ENCODE data around the gene RAD17. TPM values are rescaled to one million over a fixed set of nuclear protein-coding genes. Genes with fewer than 3 reads are reported as not detected.

RAD17 gene
- total and polyA plus RNA-seq, 2 of the 8 experiments (the other 6 are each of a cell fraction or from before 2014, with no cell fraction given), result 12.9 to 28.1 TPM

GRCh38 chr5:69418554-69418953 lies 48.9 kb downstream of the RAD17 start:
- ChIA-PET CTCF (ENCODE audit: partially characterized antibody) (no interaction called here), POLR2A (ENCODE audit: partially characterized antibody) (no interaction called here)
- no peak overlapping the region for H4K8ac ChIP-seq (ENCODE audit: extremely low read depth, insufficient read depth, low read length)
- no peak overlapping the region for H2BK12ac ChIP-seq (ENCODE audit: low read depth, low read length)
- H3K56ac ChIP-seq (replicated peaks; ENCODE audit: insufficient read length, low read depth, low read length), result no peak overlapping the region
- H2AK5ac ChIP-seq (ENCODE audit: low read depth, low read length), result no peak overlapping the region
- no peak overlapping the region for H2BK5ac ChIP-seq (ENCODE audit: low read depth, low read length)
- no peak overlapping the region for H3K4me3 ChIP-seq (ENCODE audit: extremely low read depth in 1 of 4, insufficient read depth in 2 of 4, low read depth in 3 of 4, low read length in 4 of 4)
- no peak overlapping the region for H3K14ac ChIP-seq (ENCODE audit: insufficient read length)
- no peak overlapping the region for H3K23ac ChIP-seq (ENCODE audit: insufficient read length)
- FAIRE-seq, result no peak
- no peak overlapping the region for H4K91ac ChIP-seq (replicated peaks; ENCODE audit: insufficient read length, low read length)
- no peak overlapping the region for H3K4me2 ChIP-seq (ENCODE audit: insufficient read depth in 1 of 2, low read depth in 2 of 2, low read length in 2 of 2)
- H3K18ac ChIP-seq (ENCODE audit: extremely low read depth, low read length), result no peak overlapping the region
- H2BK20ac ChIP-seq (ENCODE audit: low read length), result no peak overlapping the region
- no peak for DNase-seq (ENCODE audit: low read depth in 1 of 2, low spot score in 2 of 2)
- no peaks in the 10 kb centered on the region; the same call in 1 of the 2 replicates for H3K79me1 ChIP-seq (ENCODE audit: low read depth, low read length)
- 89% methylated on average over 3 of the region's 3 CpGs; no CpG with 5 or more reads in 1 of the 2 experiments for WGBS, 2 experiments (ENCODE audit: extremely low coverage in 1 of 2, insufficient coverage in 1 of 2, insufficient read length in 1 of 2, insufficient replicate concordance in 2 of 2, low coverage in 1 of 2, low lambda C conversion rate in 2 of 2, missing lambda C conversion rate in 1 of 2)
- no peak overlapping the region for H3K27ac ChIP-seq (ENCODE audit: low read depth, low read length)
- peaks cover 9% of the 10 kb centered on the region for H3K23me2 ChIP-seq (ENCODE audit: low read depth, low read length)
- no peak overlapping the region for H3K9ac ChIP-seq (replicated peaks in 1 of 4; ENCODE audit: extremely low read depth in 1 of 4, low read depth in 3 of 4, low read length in 3 of 4)
- no peaks in the 10 kb centered on the region; a peak in 2 of 7 replicates for H3K4me1 ChIP-seq (replicated peaks in 1 of 4; ENCODE audit: control insufficient read depth in 3 of 4, insufficient read depth in 4 of 4, low read length in 3 of 4)
- H3K9me3 ChIP-seq (ENCODE audit: insufficient read depth in 2 of 2, low read depth in 1 of 2, low read length in 1 of 2), result 0 out of 4 replicates have a peak, but pooled peaks cover 0 to 4% of the 10 kb centered on the region in 2 experiments
- H3K79me2 ChIP-seq (ENCODE audit: control insufficient read depth in 1 of 2, insufficient read depth in 2 of 2, low read length in 2 of 2), result peaks cover 0 to 7% of the 10 kb centered on the region in 2 experiments; a peak in 2 of 4 replicates
- no peak overlapping the region for H2AFZ ChIP-seq (ENCODE audit: low read length)
- no peaks in the 10 kb centered on the region for H3K27me3 ChIP-seq (replicated peaks in 1 of 4; ENCODE audit: control insufficient read depth in 3 of 4, extremely low read depth in 1 of 4, insufficient read depth in 3 of 4, low read length in 3 of 4)
- H2BK120ac ChIP-seq (replicated peaks; ENCODE audit: low read depth, low read length), result no peak overlapping the region
- no peak overlapping the region for H2BK15ac ChIP-seq (ENCODE audit: low read length)
- H4K5ac ChIP-seq (ENCODE audit: insufficient read length, low read depth, low read length), result no peak overlapping the region
- no peak for TF ChIP-seq TCF12 (IDR thresholded peaks at IDR 0.05; ENCODE audit: low read depth, low read length)
- peak; percentile 90 for TF ChIP-seq MAFK (IDR thresholded peaks at IDR 0.05; ENCODE audit: low read depth, low read length)
- peaks cover 0 to 2% of the 10 kb centered on the region in 2 experiments for H4K20me1 ChIP-seq (replicated peaks in 1 of 2; ENCODE audit: control insufficient read depth in 1 of 2, insufficient read depth in 2 of 2, low read length in 2 of 2)
- peaks cover 0 to 24% (median 8%) of the 10 kb centered on the region in 4 experiments; a peak in 4 of 8 replicates for H3K36me3 ChIP-seq (ENCODE audit: control insufficient read depth in 2 of 4, insufficient read depth in 4 of 4, low read length in 3 of 4)
- no peak overlapping the region for H3K4ac ChIP-seq (replicated peaks; ENCODE audit: insufficient read length, low read depth, low read length)
